GM12874 (cell line): ENCODE measurements around the gene SPATA13.

ENCODE experiments used
- CTCF ChIP-seq: IDR thresholded peaks from 2 replicates; pipeline ENCODE4 v1.5.1; 2011; ENCODE audit warnings: low read depth, mild to moderate bottlenecking, control low read depth, low read length, moderate library complexity; ENCODE audit not compliant: insufficient read depth

The SPATA13 gene

GRCh38 chr13:24215126-24215525, 54.6 kb downstream of the SPATA13 start:
- no peak for TF ChIP-seq CTCF

GRCh38 chr13:24215732-24216131, 55.2 kb downstream of the SPATA13 start:
- no peak for TF ChIP-seq CTCF

DNA sequence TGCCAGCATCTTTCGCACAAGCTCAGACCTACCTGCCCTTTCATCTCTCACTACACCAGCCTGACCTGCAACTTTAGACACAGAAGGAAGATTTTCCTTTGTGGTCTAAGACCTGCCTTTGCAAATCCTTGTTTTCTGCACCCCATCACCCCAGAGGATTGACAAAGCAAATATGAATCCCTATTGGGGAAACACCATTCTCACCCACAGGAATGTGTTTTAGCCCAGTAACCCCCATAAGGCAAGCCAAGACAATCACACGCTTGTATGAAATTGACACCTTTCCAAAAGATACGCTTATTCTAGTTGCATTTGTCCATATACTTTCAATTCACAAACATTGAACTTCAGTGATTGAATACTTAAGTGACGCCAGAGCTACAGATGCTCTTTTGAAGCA, 55.7 kb downstream of the SPATA13 start:
- TF ChIP-seq CTCF, result no peak

DNA sequence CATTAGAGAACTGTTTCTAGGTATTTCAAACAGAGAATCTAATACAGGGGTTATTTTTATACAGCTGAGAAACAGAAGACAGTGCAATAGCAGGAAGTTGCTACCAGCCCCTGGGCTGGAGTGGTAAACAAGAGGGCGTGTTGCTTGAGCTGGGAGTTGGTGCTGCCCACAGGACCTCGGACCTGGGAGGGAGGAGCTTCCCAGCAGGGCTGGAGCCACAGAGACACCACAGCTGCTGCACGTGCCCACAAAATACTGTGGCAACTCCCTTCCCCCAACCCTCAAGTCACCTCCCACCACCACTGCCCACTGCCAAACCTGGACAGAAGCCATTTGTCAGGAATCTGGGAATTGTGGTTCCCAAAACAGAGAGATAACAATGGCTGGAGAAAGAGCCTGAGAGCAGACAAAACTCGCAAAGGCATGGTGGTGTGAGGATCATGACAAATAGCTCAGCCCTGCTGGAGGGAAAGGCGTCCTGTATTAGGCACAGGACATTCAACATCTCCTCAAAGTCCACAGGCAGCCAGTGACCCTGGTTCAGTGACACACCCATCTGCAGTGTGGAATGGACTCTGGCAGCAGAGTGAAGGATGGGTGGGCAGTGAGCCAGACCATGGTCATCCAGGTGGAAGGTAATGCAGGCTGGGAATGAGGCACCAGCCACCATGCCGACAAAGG, 57.2 kb downstream of the SPATA13 start:
- TF ChIP-seq CTCF, result no peak

DNA sequence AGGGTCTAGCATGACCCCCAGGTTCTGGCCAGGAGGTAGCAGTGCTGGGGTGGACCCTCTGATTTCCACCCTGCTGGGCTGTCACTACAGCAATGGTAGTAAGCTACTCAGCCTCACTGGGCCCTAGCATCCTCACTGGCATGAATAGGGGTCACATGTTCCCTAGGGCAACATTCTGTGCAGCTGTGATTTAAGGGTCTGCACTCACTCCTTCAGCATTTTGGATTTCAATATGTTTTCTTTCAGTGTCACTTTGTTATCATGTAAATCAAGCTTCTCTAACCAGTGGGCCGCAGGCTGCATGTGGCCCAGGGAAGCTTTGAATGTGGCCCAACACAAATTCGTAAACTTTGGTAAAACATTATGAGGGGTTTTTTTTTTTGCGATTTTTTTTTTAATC, 57.8 kb downstream of the SPATA13 start:
- TF ChIP-seq CTCF, result no peak

GRCh38 chr13:24218977-24219376, 58.5 kb downstream of the SPATA13 start:
- TF ChIP-seq CTCF, result no peak

- TF ChIP-seq CTCF, result peak; percentile 52
Measured at GRCh38 chr13:24220086-24220703, 59.7 kb downstream of the SPATA13 start.
